DMS153 treated with DMSO at 0.1 percent for 48 hours (cell line): ENCODE results near the gene TRMT10B.

Experiments
- DNase-seq: peaks from one replicate; lab custom pipeline; 2025; ENCODE audit not compliant: unreplicated experiment; lab: John Stamatoyannopoulos, UW

TRMT10B gene

GRCh38 chr9:37753489-37754190, at the start of gene TRMT10B:
TSS of gene TRMT10B (plus strand) at chr9:37753805. CDS start at chr9:37761932, 8,127 bp downstream.
- peak; percentile 53 for DNase-seq

- DNase-seq, result no peak
These were observed 47.8 kb upstream of the TRMT10B start for GRCh38 chr9:37705787-37706186.

- DNase-seq, result no peak
These were observed 47.3 kb upstream of the TRMT10B start for GRCh38 chr9:37706290-37706689.

- no peak for DNase-seq
These were observed 45.9 kb upstream of the TRMT10B start for GRCh38 chr9:37707748-37708147.

GRCh38 chr9:37710046-37710445, 43.6 kb upstream of the TRMT10B start:
- no peak for DNase-seq

- no peak for DNase-seq
These were observed 38.3 kb upstream of the TRMT10B start for GRCh38 chr9:37715260-37715659.

- DNase-seq, result no peak
These were observed 37.6 kb upstream of the TRMT10B start for GRCh38 chr9:37715991-37716505.

GRCh38 chr9:37719526-37719925, 34.1 kb upstream of the TRMT10B start:
- DNase-seq, result no peak

GRCh38 chr9:37727013-37727412, 26.6 kb upstream of the TRMT10B start:
- no peak for DNase-seq

- DNase-seq, result no peak
These were observed 24.1 kb upstream of the TRMT10B start for GRCh38 chr9:37729499-37729898.

- DNase-seq, result no peak
These were observed 23.3 kb upstream of the TRMT10B start for GRCh38 chr9:37730256-37730655.

- no peak for DNase-seq
These were observed 22.8 kb upstream of the TRMT10B start for GRCh38 chr9:37730839-37731238.

GRCh38 chr9:37732086-37732741, 21.4 kb upstream of the TRMT10B start:
- no peak for DNase-seq

- DNase-seq, result no peak
These were observed 20.7 kb upstream of the TRMT10B start for GRCh38 chr9:37732952-37733351.

- no peak for DNase-seq
These were observed 14.4 kb upstream of the TRMT10B start for GRCh38 chr9:37739222-37739621.

GRCh38 chr9:37740128-37740527, 13.5 kb upstream of the TRMT10B start:
- DNase-seq, result no peak

- no peak for DNase-seq
These were observed 12.8 kb upstream of the TRMT10B start for GRCh38 chr9:37740631-37741328.

GRCh38 chr9:37745970-37746369, 7.6 kb upstream of the TRMT10B start:
- no peak for DNase-seq

GRCh38 chr9:37746448-37747270, 6.9 kb upstream of the TRMT10B start:
- DNase-seq, result no peak

- peak; percentile 43 for DNase-seq
These were observed 6.3 kb upstream of the TRMT10B start for GRCh38 chr9:37747271-37747753.

- no peak for DNase-seq
These were observed 4.5 kb upstream of the TRMT10B start for GRCh38 chr9:37749129-37749528.
